Measurements from ENCODE around the gene SCG5. TPM values are rescaled to one million over a fixed set of nuclear protein-coding genes. Genes with fewer than 3 reads are reported as not detected.

The SCG5 gene
- total and polyA plus RNA-seq, 2 of the 13 experiments (the other 11 are each of a cell fraction or from before 2014, with no cell fraction given): 2.3 to 3.5 TPM

GRCh38 chr15:32709295-32710033 lies 68.0 kb downstream of the SCG5 start (continued):
- no peak for TF ChIP-seq KLF13 (CRISPR knock-in tag; IDR thresholded peaks at IDR 0.05)
- no peak for TF ChIP-seq THAP11 (CRISPR knock-in tag; IDR thresholded peaks at IDR 0.05)
- TF ChIP-seq MXD1 (CRISPR knock-in tag; IDR thresholded peaks at IDR 0.05): no peak
- no peak for TF ChIP-seq ZMAT5 (CRISPR knock-in tag; IDR thresholded peaks at IDR 0.05; ENCODE audit: borderline replicate concordance, low read depth)
- TF ChIP-seq ZBTB42 (CRISPR knock-in tag; IDR thresholded peaks at IDR 0.05): no peak
- no peak for TF ChIP-seq ATF7-NPFF (CRISPR knock-in tag; IDR thresholded peaks at IDR 0.05; ENCODE audit: low read depth)
- no peak for TF ChIP-seq ZNF510 (CRISPR knock-in tag; IDR thresholded peaks at IDR 0.05; ENCODE audit: low read depth)
- no peak for TF ChIP-seq ZNF710 (CRISPR knock-in tag; IDR thresholded peaks at IDR 0.05; ENCODE audit: borderline replicate concordance)
- no peak for TF ChIP-seq CEBPB (IDR thresholded peaks at IDR 0.05; ENCODE audit: borderline replicate concordance, low read depth, low read length)
- no peak for TF ChIP-seq RELA (CRISPR knock-in tag; IDR thresholded peaks at IDR 0.05)
- no peak for TF ChIP-seq ZNF282 (IDR thresholded peaks at IDR 0.05; ENCODE audit: partially characterized antibody)
- peak; percentile 85 for TF ChIP-seq FOXA3 (CRISPR knock-in tag; IDR thresholded peaks at IDR 0.05)
- TF ChIP-seq ZNF253 (CRISPR knock-in tag; IDR thresholded peaks at IDR 0.05; ENCODE audit: borderline replicate concordance): no peak
- no peak for TF ChIP-seq ZUFSP (CRISPR knock-in tag; IDR thresholded peaks at IDR 0.05; ENCODE audit: borderline replicate concordance)
- TF ChIP-seq GABPA (IDR thresholded peaks at IDR 0.05; ENCODE audit: low read depth, low read length): no peak
- no peak for TF ChIP-seq GABPA (CRISPR knock-in tag; IDR thresholded peaks at IDR 0.05; ENCODE audit: low read depth)
- no peak for TF ChIP-seq MTF1 (CRISPR knock-in tag; IDR thresholded peaks at IDR 0.05)
- TF ChIP-seq ATAD3A (CRISPR knock-in tag; IDR thresholded peaks at IDR 0.05): no peak
- 0 out of 2 replicates have a peak, but pooled peaks have one; percentile 25 for TF ChIP-seq ELF3 (CRISPR knock-in tag; IDR thresholded peaks at IDR 0.05)
- TF ChIP-seq ZNF589 (CRISPR knock-in tag; conservative IDR thresholded peaks at IDR 0.05): no peak
- TF ChIP-seq FOXP1 (IDR thresholded peaks at IDR 0.05): no peak
- TF ChIP-seq FOXP1 (CRISPR knock-in tag; IDR thresholded peaks at IDR 0.05): peak; percentile 59
- TF ChIP-seq ZNF260 (CRISPR knock-in tag; IDR thresholded peaks at IDR 0.05; ENCODE audit: borderline replicate concordance, low read depth): no peak
- no peak for TF ChIP-seq SOX13 (IDR thresholded peaks at IDR 0.05)
- peak in 1 of 2 experiments; percentile 68; a peak in 2 of 4 replicates for TF ChIP-seq SOX13 (CRISPR knock-in tag; conservative IDR thresholded peaks at IDR 0.05 in 1 of 2, IDR thresholded peaks at IDR 0.05 in 1 of 2)
- TF ChIP-seq ZNF354B (CRISPR knock-in tag; IDR thresholded peaks at IDR 0.05): no peak
- no peak for TF ChIP-seq ZBTB38 (CRISPR knock-in tag; IDR thresholded peaks at IDR 0.05)
